NCI-H510A (cell line): Measurements from ENCODE around the gene TSGA10.
A peak's percentile ranks its signal among the peaks of the same experiment; 100 is the strongest.
"Not testable (repeated sequence)": the region's sequence is repeated elsewhere in the genome, so short reads cannot be mapped to it uniquely, and the experiment has no call there.

ENCODE experiments used
- DNase-seq: peaks from one replicate; lab custom pipeline; 2025; lab: John Stamatoyannopoulos, UW

TSGA10 gene

DNA sequence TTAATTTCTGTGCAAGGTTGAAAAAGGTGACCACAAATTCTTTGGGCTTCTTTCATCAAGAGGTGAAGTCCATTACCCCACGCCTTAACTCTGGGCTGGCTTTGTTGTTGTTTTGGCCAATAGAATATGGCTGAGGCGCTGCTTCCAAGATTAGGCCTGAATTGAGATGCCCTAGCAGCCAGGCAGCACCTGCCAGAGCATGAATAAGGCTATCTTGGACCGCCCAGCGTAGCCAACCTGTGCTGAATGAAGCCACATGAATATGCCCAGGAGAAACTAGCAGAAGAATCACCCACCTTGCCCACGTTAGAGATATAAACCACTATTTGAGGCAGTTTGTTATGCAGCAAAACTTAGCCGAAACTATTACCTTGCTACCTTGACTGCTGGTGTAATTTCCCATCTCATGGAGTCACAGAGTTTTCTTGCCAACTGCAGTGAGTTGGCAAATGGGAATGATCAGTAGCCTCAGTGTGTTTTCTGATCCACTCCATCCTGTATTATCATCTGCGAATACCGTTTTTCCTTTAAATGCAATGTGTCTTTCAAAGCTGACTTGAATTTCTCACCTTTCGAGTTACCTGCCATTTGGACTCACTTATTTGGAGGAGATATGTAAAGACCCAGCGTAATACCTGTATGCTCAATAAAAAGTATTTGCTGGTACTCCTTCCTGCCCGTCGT, 679 bp downstream of the TSGA10 start:
- DNase-seq = no peak

DNA sequence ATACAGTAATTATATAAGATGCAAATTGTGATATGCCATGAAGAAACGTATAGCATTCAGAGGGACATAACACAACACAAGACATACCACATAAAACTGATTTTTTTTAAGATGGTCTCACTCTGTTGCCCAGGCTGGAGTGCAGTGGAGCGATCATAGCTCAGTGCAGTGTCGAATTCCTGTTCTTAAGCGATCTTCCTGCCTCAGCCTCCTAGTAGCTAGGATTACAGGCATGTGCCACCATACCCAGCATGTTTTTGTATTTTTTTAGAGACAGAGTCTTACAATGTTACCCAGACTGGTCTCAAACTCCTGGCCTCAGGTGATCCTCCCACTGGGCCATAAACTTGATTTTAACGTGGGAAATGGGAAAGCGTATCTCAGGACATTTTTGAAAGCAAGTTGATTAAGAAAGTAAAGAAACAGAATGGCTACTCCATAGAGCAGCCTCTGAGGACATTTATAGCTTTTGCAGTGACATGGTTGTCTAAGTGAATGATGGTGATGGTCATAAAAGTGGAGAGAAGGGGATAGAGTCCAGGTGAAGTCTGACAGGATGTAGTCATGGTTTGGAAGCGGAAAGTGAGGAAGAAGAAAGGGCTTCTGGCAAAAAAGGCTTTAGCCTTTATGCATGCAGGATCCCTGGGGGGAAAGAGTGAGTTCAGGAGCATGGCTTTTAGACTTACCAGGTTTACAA, 2.4 kb downstream of the TSGA10 start:
- no peak for DNase-seq

DNA sequence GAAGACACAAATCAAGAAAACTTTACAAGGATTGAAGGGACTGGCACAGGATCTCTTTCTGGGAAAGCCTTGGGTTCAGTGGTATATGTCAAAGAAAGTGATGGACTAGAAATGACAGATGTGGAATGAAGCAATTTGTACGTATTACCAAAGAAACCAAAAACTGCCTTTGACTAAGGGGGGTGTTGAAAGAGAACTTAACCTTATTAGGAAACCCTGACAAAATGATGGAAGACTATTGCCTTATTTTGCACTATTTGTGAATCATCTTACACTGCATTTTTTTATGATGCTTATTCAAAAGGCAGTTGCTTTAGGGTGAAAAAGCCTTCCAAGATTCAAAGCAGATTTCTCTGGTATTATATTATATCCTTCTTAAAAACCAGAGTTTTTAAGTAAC, 4.0 kb downstream of the TSGA10 start:
- no peak for DNase-seq

DNA sequence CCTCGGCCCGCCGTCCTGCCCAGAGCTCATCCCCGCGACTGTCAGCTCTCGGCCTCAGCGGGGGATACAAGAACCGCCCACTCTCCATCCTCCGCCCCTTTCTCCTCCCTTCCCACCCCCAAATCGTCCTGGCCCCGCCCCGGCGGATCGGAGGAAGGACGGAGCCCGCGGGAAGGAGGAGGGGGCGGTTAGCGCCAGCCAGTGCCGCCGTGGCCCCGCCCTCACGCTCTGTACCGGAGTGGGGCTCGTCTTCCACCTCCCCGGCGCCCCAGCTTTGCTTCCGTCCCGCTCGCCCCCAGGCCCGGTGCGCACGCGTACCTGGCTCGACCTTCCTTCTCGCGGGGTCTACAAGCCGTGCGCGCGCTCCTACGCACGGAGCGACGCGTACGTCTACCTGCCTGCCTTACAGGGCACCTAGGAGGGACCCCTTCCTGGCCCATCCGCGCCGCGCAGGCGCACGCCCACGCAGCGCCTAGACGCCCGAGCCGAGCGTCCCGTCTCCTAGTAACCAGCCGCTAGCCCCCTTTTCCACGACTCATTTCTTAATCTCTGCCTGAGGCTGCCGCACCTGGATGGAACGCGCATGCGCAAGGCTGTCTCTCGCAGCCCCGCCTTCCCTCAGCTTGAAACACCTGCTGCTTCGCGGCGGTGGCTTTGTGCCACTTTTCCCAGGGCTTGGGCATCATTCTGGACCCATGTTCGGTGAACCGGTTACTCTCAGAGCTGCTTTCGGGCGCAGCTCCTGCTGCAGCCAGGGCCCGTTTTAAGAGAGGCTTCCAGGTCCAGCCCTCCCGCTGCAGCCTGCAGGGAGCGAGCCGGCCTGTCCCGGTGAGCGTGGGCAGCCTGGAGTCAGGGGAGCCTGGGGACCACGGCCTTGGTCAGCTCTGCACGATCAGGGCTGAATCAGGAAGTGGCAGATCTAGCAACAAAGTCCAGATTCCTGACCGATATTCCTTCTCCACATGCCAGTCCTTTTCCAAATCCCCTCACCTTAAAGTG, 13.3 kb downstream of the TSGA10 start, which contains the start of gene C2orf15:
Gene C2orf15 (plus strand): TSS at position 598 of the 999 bp plus-strand sequence. CDS start 8,852 bp downstream, outside the sequence.
- peak; percentile 80 for DNase-seq

DNA sequence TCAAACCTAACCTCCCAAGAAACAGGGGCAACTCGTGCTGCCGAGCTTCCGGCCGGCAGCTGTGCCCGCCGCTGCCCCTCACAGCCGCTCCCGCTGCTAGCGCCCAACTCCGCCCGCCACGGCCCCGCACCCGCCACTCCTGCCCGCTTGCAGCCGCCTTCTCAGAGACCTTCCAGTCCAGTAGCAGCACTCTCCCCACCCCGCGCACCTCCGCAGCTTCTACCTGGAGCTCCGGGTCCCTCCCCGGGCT, 14.0 kb downstream of the TSGA10 start:
- DNase-seq = no peak

DNA sequence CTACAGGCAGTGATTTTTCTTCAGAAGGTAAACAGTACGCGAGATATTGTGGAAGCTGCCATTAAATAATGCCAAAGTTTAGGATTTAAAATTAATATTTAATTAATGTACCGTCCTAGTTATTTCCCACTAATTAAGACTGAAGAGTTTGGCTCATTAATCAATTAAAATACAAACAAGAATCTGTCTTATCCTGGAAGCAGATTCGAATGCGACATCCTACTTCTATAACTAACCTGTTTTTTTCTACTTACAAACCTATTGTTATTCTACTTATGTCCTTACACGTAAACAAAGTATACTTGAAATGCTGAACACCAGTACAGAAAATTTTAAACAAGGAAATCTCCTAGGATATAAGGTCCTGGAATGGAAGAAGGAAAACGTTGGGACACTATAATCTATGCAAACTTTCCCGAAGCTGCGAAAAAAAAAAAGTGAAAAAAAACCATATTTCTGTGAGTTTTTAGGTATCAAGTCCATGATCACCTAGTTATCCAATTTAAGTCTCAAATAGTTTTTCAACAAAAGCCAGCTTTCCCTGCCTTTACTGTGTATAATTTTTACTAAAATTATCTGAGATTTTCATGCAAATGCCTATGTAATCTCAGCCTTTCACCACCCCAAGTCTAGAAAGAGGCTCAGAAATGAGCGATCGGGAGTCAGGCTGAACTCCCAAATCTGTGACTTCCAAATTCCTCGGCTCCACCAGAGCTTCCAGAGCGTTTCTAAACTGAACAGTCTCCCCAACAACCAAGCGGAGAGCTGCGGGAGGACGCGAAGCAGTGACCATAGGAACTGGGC, 14.5 kb downstream of the TSGA10 start:
- DNase-seq = no peak

DNA sequence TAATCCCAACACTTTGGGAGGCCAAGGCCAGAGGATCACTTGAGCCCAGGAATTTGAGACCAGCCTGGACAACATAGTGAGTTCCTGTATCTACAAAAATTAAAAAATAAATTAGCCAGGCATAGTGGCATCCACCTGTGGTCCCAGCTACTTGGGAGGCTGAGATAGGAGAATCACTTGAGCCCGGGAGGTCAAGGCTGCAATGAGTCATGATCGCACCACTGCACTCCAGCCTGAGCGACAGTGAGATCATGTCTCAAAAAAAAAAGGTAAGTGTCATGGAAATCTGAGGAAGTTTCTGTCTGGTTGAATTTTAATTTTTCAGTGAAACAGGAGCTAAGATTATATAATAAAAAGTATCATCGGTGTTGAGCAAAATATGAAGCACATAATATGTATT, 15.7 kb downstream of the TSGA10 start:
- no peak for DNase-seq

DNA sequence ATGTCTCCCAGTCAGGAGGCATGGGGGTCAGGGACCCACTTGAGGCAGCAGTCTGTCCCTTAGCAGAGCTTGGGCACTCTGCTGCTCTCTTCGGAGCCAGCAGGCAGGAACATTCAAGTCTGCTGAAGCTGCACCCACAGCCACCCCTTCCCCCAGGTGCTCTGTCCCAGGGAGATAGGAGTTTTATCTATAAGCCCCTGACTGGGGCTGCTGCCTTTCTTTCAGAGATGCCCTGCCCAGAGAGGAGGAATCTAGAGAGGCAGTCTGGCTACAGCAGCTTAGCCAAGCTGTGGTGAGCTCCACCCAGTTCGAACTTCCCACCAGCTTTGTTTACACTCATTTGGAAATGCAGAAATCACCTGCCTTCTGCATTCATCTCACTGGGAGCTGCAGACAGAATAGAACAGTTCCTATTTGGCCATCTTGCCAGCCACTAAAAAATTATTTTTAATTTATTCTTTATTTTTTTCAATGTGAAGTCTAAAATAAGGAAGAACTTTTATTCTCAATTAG, 19.6 kb downstream of the TSGA10 start:
- not testable (repeated sequence) for DNase-seq

DNA sequence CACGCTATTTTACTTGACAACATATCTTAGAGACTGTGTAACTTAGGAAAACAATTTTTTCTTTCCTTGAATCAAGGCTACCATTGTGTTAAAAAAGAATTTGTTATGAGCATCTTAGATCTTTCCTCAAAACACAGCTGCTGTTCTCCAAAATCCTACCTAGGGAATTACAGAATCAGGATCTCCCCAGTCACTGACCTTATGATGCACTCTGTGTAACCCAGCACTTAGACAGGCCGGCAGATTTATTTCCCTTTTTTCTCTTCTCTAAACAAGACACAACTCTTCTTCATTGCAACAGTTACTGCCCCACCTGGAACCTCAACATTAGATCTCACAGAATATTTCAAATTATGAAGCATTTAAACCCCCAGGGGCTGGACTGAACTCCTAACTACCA, 26.8 kb downstream of the TSGA10 start:
- no peak for DNase-seq

DNA sequence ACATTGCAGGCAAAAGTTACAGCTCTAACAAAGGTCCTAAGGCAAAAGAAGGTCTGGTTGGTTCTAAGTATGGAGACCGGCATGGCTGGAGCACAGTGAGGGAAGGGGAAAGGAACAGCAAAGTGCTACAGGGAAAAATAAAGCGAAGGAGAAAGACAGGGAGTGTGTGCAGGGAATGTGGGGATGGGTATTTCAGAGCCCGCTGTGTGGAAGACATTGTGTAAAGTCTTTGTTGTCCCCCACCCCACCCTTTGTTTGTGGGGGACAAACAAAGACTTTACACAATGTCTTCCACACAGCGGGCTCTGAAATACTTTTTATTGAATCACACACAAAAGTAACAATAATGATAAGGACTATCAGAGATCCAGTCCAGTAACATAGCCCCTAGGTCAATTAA, 42.1 kb downstream of the TSGA10 start:
- DNase-seq = no peak

DNA sequence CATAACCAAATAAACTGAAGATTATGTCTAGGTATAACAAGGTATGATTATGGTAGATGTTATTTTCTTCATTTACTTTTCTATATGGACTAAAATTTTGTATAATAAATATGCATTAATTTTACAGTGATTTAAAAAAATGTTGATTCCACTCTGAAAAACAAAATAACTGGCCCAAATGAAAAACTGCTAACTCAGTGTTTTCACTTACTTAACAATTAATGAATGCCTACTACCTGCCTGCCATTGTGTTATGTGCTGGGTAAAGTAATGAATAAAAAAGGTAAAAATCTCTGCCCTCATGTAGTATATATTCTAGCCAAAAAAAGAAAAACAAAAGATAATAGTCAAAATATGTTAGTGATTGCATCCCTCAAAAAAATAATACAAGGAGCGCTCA, 42.8 kb downstream of the TSGA10 start:
- DNase-seq = no peak

DNA sequence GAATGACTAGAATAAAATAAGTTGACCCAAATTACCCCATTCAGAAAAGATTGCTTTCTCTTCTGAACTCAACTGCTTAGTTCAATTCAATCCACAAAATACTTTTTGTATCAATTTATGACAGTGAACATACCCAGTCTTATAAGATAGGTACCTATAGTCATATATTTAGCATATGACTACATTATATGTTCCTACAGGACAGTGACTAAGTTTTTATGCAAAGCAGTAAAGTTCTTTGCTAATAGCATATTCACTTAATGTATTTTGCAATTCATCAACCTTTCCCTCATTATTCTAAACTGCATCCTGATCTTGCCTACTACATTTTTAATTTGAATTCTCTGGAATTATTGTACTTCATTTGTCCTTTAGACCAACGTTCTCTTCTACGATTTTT, 43.5 kb downstream of the TSGA10 start:
- DNase-seq = no peak

DNA sequence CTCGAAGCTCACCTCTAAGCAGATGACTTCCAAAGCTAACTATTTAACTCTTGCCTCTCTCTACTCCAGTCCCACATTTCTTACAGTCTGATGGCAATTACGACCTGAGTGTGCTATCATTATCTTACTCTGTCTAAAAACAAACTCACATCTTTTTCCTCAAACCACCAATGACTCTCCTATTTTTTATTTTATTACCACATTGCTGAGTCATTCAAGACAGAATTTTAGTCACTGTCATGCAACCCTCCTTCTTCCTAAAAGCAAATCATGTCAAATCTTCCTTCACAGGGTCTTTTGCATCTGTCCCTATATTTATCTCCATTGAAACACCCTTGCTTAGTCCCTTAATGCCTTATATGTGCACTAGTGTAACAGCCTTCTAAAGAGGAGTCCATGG, 47.8 kb downstream of the TSGA10 start:
- no peak for DNase-seq

DNA sequence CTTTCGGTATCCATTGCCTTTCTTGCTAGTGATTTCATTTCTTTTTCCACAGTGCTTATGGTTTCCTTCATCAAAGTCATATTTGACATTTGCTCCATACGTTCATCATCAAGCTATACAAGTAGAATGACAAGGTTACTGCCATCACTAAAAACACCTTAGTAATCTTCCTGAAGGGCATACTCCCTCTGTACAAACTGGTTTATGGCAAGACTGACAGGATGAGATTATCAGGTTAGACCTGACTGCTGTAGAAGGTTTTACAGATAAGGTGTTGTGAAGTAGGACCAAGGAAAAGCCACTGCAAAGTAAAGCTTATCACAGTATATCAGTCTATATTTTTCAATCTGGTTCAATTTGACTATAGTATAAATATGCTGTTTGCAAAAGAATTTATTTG, 50.7 kb downstream of the TSGA10 start:
- DNase-seq = no peak

DNA sequence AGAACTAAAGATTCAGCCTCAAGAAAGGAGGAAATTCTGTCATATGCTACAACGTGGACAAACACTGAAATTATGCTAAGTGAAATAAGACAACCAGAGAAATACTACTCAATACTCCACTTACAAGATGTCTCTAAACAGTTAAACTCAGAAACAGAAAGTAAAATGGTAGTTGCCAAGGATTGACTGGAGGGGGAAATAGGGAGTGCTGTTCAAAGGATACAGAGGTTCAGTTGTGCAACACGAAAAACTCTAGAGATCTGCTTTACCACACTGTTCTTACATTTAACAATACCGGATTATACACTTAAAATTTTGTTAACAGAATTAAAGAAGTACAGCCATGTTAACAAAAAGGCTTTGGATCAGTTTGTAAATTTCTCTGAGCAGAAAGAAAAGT, 53.0 kb downstream of the TSGA10 start:
- no peak for DNase-seq

DNA sequence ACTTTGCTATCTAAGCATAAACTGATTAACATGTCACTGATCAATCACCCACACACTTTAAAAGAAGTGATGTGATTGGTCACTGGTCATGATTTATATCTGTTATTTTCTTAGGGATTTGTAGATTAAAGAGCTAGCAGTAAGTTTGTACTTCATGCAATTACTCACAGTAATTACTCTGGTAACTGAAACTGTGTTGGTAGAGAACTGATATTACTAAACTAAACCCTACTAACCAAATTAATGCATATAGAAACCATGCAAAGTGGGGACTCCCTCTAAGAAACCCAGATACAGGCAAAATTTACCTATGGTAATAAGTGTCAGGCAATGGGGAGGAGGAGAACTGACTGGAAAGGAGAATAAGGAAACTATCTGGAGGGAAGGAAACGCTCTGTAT, 58.0 kb downstream of the TSGA10 start:
- DNase-seq = no peak

DNA sequence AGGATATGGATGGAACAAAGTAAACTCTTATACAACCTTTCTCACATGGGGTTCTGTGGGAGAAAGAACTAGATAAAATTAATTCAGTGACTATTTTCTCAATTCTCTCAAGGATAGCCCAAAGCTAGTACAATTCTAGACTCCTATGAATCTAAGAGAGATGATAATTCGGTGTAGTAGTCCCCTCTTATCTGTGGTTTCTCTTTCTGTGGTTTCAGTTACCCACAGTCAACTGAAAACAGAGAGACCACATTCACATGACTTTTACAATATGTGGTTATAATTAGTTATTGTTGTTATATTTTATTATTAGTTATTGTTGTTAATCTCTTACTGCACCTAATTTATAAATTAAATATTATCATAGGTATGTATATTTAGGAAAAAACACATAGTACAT, 66.7 kb downstream of the TSGA10 start:
- DNase-seq = no peak

DNA sequence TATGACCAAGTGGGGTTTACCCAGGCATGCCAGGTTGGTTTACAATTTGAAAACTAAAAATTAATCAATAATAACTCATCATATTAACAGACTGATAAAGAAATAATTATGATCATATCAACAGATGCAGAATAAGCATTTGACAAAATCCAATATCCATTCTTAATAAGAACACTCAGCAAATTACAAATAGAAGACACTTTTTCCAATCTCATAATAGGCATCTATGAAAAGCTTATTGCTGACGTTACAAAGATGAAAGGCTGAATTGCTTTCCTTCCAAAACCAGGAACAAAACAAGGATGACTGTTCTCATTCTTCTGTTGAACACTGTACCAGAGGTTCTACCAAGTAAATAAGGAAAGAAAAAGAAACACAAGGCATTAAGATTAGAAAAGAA, 68.4 kb downstream of the TSGA10 start:
- no peak for DNase-seq

DNA sequence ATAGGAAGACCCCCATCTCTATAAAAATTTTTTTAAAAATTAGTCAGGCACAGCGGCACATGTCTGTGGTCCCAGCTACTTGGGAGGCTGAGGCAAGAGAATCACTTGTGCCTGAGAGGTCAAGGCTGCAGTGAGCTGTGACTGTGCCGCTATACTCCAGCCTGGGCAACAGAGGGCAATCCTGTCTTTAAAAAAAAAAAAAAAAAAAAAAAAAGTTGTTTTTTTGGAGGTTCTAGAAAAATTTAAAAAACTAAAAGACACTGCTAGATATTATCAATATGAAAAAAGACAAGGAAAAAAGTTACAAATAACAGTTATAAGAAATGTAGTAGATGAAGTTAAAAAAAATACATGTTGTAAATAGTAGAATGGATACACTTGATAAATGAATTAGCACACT, 69.3 kb downstream of the TSGA10 start:
- no peak for DNase-seq

DNA sequence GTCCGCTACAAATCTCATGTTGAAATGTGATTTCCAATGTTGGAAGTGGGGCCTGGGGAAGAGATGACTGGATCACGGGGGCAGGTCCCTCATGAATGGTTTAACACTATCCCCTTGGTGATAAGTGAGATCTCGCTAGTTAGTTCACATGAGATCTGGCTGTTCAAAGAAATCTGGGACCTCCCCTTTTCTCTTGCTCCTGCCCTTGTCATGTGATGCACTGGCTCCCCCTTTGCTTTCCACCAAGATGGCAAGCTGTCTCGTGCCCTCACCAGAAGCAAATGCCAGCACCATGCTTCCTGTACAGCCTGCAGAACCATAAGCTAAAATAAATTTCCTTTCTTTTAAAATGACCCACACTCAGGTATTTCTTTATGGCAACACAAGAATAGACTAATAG, 70.5 kb downstream of the TSGA10 start:
- no peak for DNase-seq

DNA sequence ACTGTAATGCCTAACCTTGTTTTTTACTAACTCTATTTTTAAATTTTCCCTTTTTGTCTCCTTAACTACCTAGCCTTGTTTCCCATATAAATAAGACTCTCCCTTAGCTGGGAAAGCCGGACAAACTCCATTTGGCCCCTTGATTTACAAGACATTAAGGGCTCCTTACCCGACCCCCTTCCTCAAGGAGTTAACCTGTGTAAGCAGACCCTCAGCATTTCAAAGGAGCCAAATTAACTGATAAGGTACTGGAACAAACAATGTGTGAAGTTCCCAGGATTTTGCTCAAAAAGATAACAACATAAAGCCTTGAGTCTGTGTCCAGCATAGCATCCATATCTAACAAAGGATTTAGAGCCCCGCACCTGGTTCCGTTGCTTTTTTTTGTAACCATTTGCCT, 72.9 kb downstream of the TSGA10 start:
- no peak for DNase-seq

DNA sequence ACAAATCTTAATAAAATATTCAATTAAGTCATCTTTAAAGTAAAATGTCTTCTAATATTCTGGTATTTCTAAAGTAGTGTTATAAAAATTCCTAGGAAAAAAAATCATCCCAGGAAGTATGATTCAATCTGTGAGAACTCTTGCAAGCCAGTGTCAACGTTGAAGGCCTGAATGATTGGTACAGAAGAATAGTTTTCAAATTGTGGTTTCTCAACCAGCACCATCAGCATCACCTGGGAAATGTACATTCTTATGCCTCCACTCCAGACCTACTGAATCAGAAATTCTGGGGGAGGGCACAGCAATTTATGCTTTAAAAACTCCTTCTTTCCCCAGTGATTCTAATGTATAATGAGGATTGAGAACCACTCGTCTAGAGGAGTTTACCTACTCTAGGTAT, 75.5 kb downstream of the TSGA10 start:
- DNase-seq = no peak
